SK-N-SH (cell line): ENCODE data around the gene ZNF407. TPM values are rescaled to one million over a fixed set of nuclear protein-coding genes. Genes with fewer than 3 reads are reported as not detected.

Experiments used
- CTCF ChIA-PET: fragments of 300-600, 350-600 bp; formaldehyde crosslinking; extraction: SDS; loops from one replicate; lab custom pipeline; 2021; lab: Yijun Ruan, JAX
- POLR2A ChIA-PET: fragments of 350-600 bp; sonication (Branson Sonifier 250); formaldehyde crosslinking; extraction: SDS; loops from one replicate; lab custom pipeline; 2020; ENCODE audit warnings: antibody characterized with exemption, inconsistent platforms; lab: Yijun Ruan, JAX
- DNase-seq: peaks from one replicate; pipeline ENCODE4 v3.0.0; 2012
- H2AFZ ChIP-seq: fragments of 200-600 bp; sonication (generic); 2 replicates; pipeline ENCODE4 v1.8.1; 2016; ENCODE audit warnings: antibody characterized with exemption, mild to moderate bottlenecking, low read depth
- H3F3A ChIP-seq: fragments of 200-600 bp; sonication (generic); replicated peaks from 2 replicates; pipeline ENCODE3; 2016; ENCODE audit warnings: antibody characterized with exemption, mild to moderate bottlenecking; ENCODE audit not compliant: insufficient read depth
- H3K27ac ChIP-seq, 2 experiments: fragments of 200-500 bp in 1 of 2; fragments of 200-600 bp in 1 of 2; sonication (Bioruptor generic) in 1 of 2; sonication (generic), shearing (Covaris generic) in 1 of 2; 2 replicates each; pipeline versions ENCODE4 v1.5.1 to v1.6.1; 2014 to 2016; ENCODE audit warnings: low read depth in 2 of 2, inconsistent platforms in 1 of 2, low read length in 1 of 2, mild to moderate bottlenecking in 1 of 2, mixed read lengths in 1 of 2
- H3K27me3 ChIP-seq: fragments of 200-600 bp; sonication (generic), shearing (Covaris generic); 2 replicates; pipeline ENCODE4 v1.6.1; 2016; ENCODE audit warnings: mixed run types; ENCODE audit not compliant: insufficient read depth
- H3K36me3 ChIP-seq, 2 experiments: fragments of 200-500 bp in 1 of 2; fragments of 200-600 bp in 1 of 2; sonication (Bioruptor generic) in 1 of 2; sonication (generic) in 1 of 2; replicated peaks in 1 of 2; 2 replicates each; pipeline versions ENCODE3 to v1.5.1; 2014 to 2016; ENCODE audit warnings: low read length in 1 of 2, mild to moderate bottlenecking in 1 of 2; ENCODE audit not compliant: insufficient read depth in 2 of 2, control insufficient read depth in 1 of 2
- H3K4me1 ChIP-seq, 2 experiments: fragments of 200-500 bp in 1 of 2; fragments of 200-600 bp in 1 of 2; sonication (Bioruptor generic) in 1 of 2; sonication (generic), shearing (Covaris generic) in 1 of 2; 2 replicates each; pipeline versions ENCODE4 v1.5.1 to v1.6.1; 2014 to 2016; ENCODE audit warnings: low read depth in 1 of 2, low read length in 1 of 2, mixed run types in 1 of 2; ENCODE audit not compliant: insufficient read depth in 2 of 2, control insufficient read depth in 1 of 2
- H3K4me2 ChIP-seq: fragments of 200-600 bp; sonication (generic), shearing (Covaris generic); 2 replicates; pipeline ENCODE4 v1.6.1; 2017; ENCODE audit warnings: mixed run types
- H3K4me3 ChIP-seq, 2 experiments: fragments of 200-500 bp in 1 of 2; fragments of 200-600 bp in 1 of 2; sonication (Bioruptor generic) in 1 of 2; sonication (generic), shearing (Covaris generic) in 1 of 2; 2 replicates each; pipeline versions ENCODE4 v1.5.1 to v1.8.1; 2014 to 2016; ENCODE audit warnings: low read depth in 2 of 2, inconsistent platforms in 1 of 2, low read length in 1 of 2, mild to moderate bottlenecking in 1 of 2, mixed read lengths in 1 of 2, moderate library complexity in 1 of 2
- H3K79me2 ChIP-seq: fragments of 200-600 bp; sonication (generic); 2 replicates; pipeline ENCODE4 v1.8.1; 2017; ENCODE audit warnings: mild to moderate bottlenecking; ENCODE audit not compliant: insufficient read depth
- H3K9ac ChIP-seq: fragments of 200-600 bp; sonication (generic); 2 replicates; pipeline ENCODE4 v1.6.1; 2017; ENCODE audit warnings: mixed run types
- H3K9me2 ChIP-seq: fragments of 200-600 bp; sonication (generic); 2 replicates; pipeline ENCODE4 v1.6.1; 2017; ENCODE audit warnings: mixed run types
- H3K9me3 ChIP-seq: fragments of 200-600 bp; sonication (generic); 2 replicates; pipeline ENCODE4 v1.6.1; 2017; ENCODE audit warnings: mixed run types, mild to moderate bottlenecking, moderate library complexity
- H4K20me1 ChIP-seq: fragments of 200-600 bp; sonication (generic); 2 replicates; pipeline ENCODE4 v1.6.1; 2017; ENCODE audit warnings: mild to moderate bottlenecking, mixed run types; ENCODE audit not compliant: insufficient read depth
- CHD2 ChIP-seq: fragments of 150-350 bp; IDR thresholded peaks from 2 replicates; pipeline ENCODE4 v1.6.1; 2018; ENCODE audit warnings: low read length; ENCODE audit not compliant: partially characterized antibody
- ELF1 ChIP-seq: IDR thresholded peaks from 2 replicates; pipeline ENCODE4 v1.4.0; 2012
- EP300 ChIP-seq, 2 experiments: IDR thresholded peaks; 2 replicates each; pipeline versions ENCODE4 v1.4.0 to v1.6.1; 2012; ENCODE audit warnings: borderline replicate concordance in 1 of 2, low read depth in 1 of 2, low read length in 1 of 2
- FOXJ3 ChIP-seq: sonication (generic); formaldehyde crosslinking; IDR thresholded peaks from 2 replicates; pipeline ENCODE4 v1.5.1; 2020; ENCODE audit warnings: mild to moderate bottlenecking, missing genetic modification reagents
- FOXM1 ChIP-seq: IDR thresholded peaks from 2 replicates; pipeline ENCODE4 v1.4.0; 2012; ENCODE audit warnings: low read depth, mild to moderate bottlenecking
- MEF2A ChIP-seq: IDR thresholded peaks from 2 replicates; pipeline ENCODE4 v1.4.0; 2012; ENCODE audit warnings: low read depth, borderline replicate concordance
- MXI1 ChIP-seq: IDR thresholded peaks from 2 replicates; pipeline ENCODE4 v1.6.1; 2012; ENCODE audit warnings: mild to moderate bottlenecking, low read depth, low read length, improper control_type of control experiment
- NRF1 ChIP-seq: IDR thresholded peaks from 2 replicates; pipeline ENCODE4 v1.6.1; 2012; ENCODE audit warnings: low read depth, mild to moderate bottlenecking, low read length
- RAD21 ChIP-seq: IDR thresholded peaks from 2 replicates; pipeline ENCODE4 v1.6.1; 2012; ENCODE audit warnings: mild to moderate bottlenecking, low read length
- RFX5 ChIP-seq: IDR thresholded peaks from 2 replicates; pipeline ENCODE4 v1.6.1; 2012; ENCODE audit warnings: mild to moderate bottlenecking, improper control_type of control experiment, low read length
- RXRA ChIP-seq: IDR thresholded peaks from 2 replicates; pipeline ENCODE4 v1.4.0; 2012; ENCODE audit warnings: low read depth, mild to moderate bottlenecking, borderline replicate concordance
- SIN3A ChIP-seq: IDR thresholded peaks from 2 replicates; pipeline ENCODE4 v1.6.1; 2012; ENCODE audit warnings: low read depth, mild to moderate bottlenecking, low read length, moderate library complexity, borderline replicate concordance
- SMC3 ChIP-seq: IDR thresholded peaks from 2 replicates; pipeline ENCODE4 v1.6.1; 2012; ENCODE audit warnings: low read depth, low read length, improper control_type of control experiment
- TEAD4 ChIP-seq: IDR thresholded peaks from 2 replicates; pipeline ENCODE4 v1.4.0; 2012; ENCODE audit warnings: mild to moderate bottlenecking, borderline replicate concordance; ENCODE audit not compliant: insufficient read depth
- USF1 ChIP-seq: IDR thresholded peaks from 2 replicates; pipeline ENCODE4 v1.4.0; 2012; ENCODE audit warnings: low read depth, borderline replicate concordance
- YY1 ChIP-seq: IDR thresholded peaks from 2 replicates; pipeline ENCODE4 v1.4.0; 2012; ENCODE audit warnings: low read depth, mild to moderate bottlenecking
- WGBS: methylation state at CpG from one replicate; pipeline ENCODE4 v1.1.6; 2017; ENCODE audit warnings: low lambda C conversion rate; 5-methylcytosine and 5-hydroxymethylcytosine counted together
- polyA plus RNA-seq, 3 experiments: library from polyadenylated mRNA; depleted of rRNA; stranded (reverse); fragments of >200 nt; gene quantifications; 2 replicates each; pipeline ENCODE4 v1.2.3, GENCODE V29; 2012
- TF ChIP-seq, protein P1 (sequence below): IDR thresholded peaks from 2 replicates; pipeline ENCODE4; 2012
- TF ChIP-seq, protein P2 (sequence below): fragments of 200-600 bp; sonication (generic); IDR thresholded peaks from 2 replicates; pipeline ENCODE4 v1.6.1; 2017; ENCODE audit warnings: antibody characterized with exemption, mild to moderate bottlenecking, moderate library complexity
- TF ChIP-seq, protein P3 (sequence below): fragments of 150-350 bp; IDR thresholded peaks from 2 replicates; pipeline ENCODE4 v1.6.1; 2017; ENCODE audit warnings: antibody characterized with exemption, low read length, low read depth, borderline replicate concordance
- TF ChIP-seq, protein P4 (sequence below): IDR thresholded peaks from 2 replicates; pipeline ENCODE4 v1.4.0; 2012; ENCODE audit warnings: low read depth

ZNF407 gene
- polyA plus RNA-seq, 1 of the 3 experiments (the other 2 are of a cell fraction) = 2.6 TPM

- H3K9me3 ChIP-seq = no peaks in the 10 kb centered on the region
- no peak overlapping the region for H3K9ac ChIP-seq
- peaks cover 4% of the 10 kb centered on the region for H3F3A ChIP-seq
- H3K36me3 ChIP-seq = peaks cover 0 to 5% of the 10 kb centered on the region in 2 experiments
- TF ChIP-seq TEAD4 = no peak
- TF ChIP-seq USF1 = no peak
- TF ChIP-seq FOXJ3 (CRISPR knock-in tag) = no peak
- no peaks in the 10 kb centered on the region for H3K4me1 ChIP-seq
- H2AFZ ChIP-seq = no peak overlapping the region
- ChIA-PET POLR2A (no interaction called here), CTCF (interaction anchor here (1.0 kb wide), 1 partner anchor 28 kb away, joined by 4 read pairs; no protein-coding TSS in a partner anchor)
- H3K79me2 ChIP-seq = no peaks in the 10 kb centered on the region
- no peak overlapping the region for H3K27ac ChIP-seq
- no peak overlapping the region for H3K4me3 ChIP-seq
- 94% methylated on average over 7 of the region's 7 CpGs for WGBS
- no peaks in the 10 kb centered on the region for H3K27me3 ChIP-seq
- DNase-seq = no peak
- H3K4me2 ChIP-seq = no peak overlapping the region
- no peaks in the 10 kb centered on the region for H4K20me1 ChIP-seq
- H3K9me2 ChIP-seq = no peaks in the 10 kb centered on the region
These were observed 337.8 kb downstream of the ZNF407 start for GRCh38 chr18:74935434-74935833.

GRCh38 chr18:74936343-74936742 is 338.7 kb downstream of the ZNF407 start:
- no peak for DNase-seq
- no peak overlapping the region for H3K4me3 ChIP-seq
- H3K9me2 ChIP-seq = no peaks in the 10 kb centered on the region
- ChIA-PET CTCF (no interaction called here), POLR2A (no interaction called here)
- no peak overlapping the region for H3K9ac ChIP-seq
- H4K20me1 ChIP-seq = no peaks in the 10 kb centered on the region
- no peak overlapping the region for H3K4me2 ChIP-seq
- no peaks in the 10 kb centered on the region for H3K9me3 ChIP-seq
- 79% methylated on average over 6 of the region's 6 CpGs for WGBS
- H3K36me3 ChIP-seq = peaks cover 0 to 2% of the 10 kb centered on the region in 2 experiments
- peaks cover 4% of the 10 kb centered on the region for H3F3A ChIP-seq
- no peaks in the 10 kb centered on the region for H3K4me1 ChIP-seq
- H3K27ac ChIP-seq = no peak overlapping the region
- H3K79me2 ChIP-seq = no peaks in the 10 kb centered on the region
- TF ChIP-seq SMC3 = no peak
- TF ChIP-seq, protein P1, sequence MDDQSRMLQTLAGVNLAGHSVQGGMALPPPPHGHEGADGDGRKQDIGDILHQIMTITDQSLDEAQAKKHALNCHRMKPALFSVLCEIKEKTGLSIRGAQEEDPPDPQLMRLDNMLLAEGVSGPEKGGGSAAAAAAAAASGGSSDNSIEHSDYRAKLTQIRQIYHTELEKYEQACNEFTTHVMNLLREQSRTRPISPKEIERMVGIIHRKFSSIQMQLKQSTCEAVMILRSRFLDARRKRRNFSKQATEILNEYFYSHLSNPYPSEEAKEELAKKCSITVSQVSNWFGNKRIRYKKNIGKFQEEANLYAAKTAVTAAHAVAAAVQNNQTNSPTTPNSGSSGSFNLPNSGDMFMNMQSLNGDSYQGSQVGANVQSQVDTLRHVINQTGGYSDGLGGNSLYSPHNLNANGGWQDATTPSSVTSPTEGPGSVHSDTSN = no peak
- TF ChIP-seq FOXM1 = no peak
- no peak for TF ChIP-seq MEF2A
- TF ChIP-seq RXRA = no peak
- no peak for TF ChIP-seq NRF1
- TF ChIP-seq CHD2 = no peak
- no peak for TF ChIP-seq MXI1
- no peak for TF ChIP-seq RFX5
- TF ChIP-seq SIN3A = no peak
- TF ChIP-seq TEAD4 = no peak
- no peak for TF ChIP-seq RAD21
- no peak for TF ChIP-seq YY1
- TF ChIP-seq, protein P2, sequence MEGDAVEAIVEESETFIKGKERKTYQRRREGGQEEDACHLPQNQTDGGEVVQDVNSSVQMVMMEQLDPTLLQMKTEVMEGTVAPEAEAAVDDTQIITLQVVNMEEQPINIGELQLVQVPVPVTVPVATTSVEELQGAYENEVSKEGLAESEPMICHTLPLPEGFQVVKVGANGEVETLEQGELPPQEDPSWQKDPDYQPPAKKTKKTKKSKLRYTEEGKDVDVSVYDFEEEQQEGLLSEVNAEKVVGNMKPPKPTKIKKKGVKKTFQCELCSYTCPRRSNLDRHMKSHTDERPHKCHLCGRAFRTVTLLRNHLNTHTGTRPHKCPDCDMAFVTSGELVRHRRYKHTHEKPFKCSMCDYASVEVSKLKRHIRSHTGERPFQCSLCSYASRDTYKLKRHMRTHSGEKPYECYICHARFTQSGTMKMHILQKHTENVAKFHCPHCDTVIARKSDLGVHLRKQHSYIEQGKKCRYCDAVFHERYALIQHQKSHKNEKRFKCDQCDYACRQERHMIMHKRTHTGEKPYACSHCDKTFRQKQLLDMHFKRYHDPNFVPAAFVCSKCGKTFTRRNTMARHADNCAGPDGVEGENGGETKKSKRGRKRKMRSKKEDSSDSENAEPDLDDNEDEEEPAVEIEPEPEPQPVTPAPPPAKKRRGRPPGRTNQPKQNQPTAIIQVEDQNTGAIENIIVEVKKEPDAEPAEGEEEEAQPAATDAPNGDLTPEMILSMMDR = no peak
- TF ChIP-seq, protein P3, sequence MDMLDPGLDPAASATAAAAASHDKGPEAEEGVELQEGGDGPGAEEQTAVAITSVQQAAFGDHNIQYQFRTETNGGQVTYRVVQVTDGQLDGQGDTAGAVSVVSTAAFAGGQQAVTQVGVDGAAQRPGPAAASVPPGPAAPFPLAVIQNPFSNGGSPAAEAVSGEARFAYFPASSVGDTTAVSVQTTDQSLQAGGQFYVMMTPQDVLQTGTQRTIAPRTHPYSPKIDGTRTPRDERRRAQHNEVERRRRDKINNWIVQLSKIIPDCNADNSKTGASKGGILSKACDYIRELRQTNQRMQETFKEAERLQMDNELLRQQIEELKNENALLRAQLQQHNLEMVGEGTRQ = no peak
- TF ChIP-seq, protein P4, sequence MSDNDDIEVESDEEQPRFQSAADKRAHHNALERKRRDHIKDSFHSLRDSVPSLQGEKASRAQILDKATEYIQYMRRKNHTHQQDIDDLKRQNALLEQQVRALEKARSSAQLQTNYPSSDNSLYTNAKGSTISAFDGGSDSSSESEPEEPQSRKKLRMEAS = no peak
- no peak for TF ChIP-seq EP300 (IDR thresholded peaks at IDR 0.05; ENCODE audit: borderline replicate concordance in 1 of 2, low read depth in 1 of 2, low read length in 1 of 2)
- no peak for TF ChIP-seq ELF1
- no peak overlapping the region for H2AFZ ChIP-seq
- no peaks in the 10 kb centered on the region for H3K27me3 ChIP-seq
